ENCODE data around the gene TLL2.

The TLL2 gene

GRCh38 chr10:96470116-96470743, 43.5 kb downstream of the TLL2 start:
- in situ Hi-C loops (cut with MboI; ENCODE audit: low sequenced_read_pairs), result no loop called here

- in situ Hi-C loops (cut with MboI; ENCODE audit: low sequenced_read_pairs), result no loop called here
These were observed 44.9 kb downstream of the TLL2 start for GRCh38 chr10:96468845-96469244.

GRCh38 chr10:96465599-96465998, 48.1 kb downstream of the TLL2 start:
- in situ Hi-C loops (cut with MboI; ENCODE audit: low sequenced_read_pairs), result no loop called here

GRCh38 chr10:96463562-96463961, 50.2 kb downstream of the TLL2 start:
- in situ Hi-C loops (cut with MboI; ENCODE audit: low sequenced_read_pairs), result no loop called here

- in situ Hi-C loops (cut with MboI; ENCODE audit: low sequenced_read_pairs), result no loop called here
These were observed 51.0 kb downstream of the TLL2 start for GRCh38 chr10:96462606-96463151.

GRCh38 chr10:96460316-96460715, 53.4 kb downstream of the TLL2 start:
- in situ Hi-C loops (cut with MboI; ENCODE audit: low sequenced_read_pairs), result no loop called here

GRCh38 chr10:96457341-96457740, 56.4 kb downstream of the TLL2 start:
- in situ Hi-C loops (cut with MboI; ENCODE audit: low sequenced_read_pairs), result no loop called here

- in situ Hi-C loops (cut with MboI; ENCODE audit: low sequenced_read_pairs), result no loop called here
These were observed 57.4 kb downstream of the TLL2 start for GRCh38 chr10:96456296-96456840.

- in situ Hi-C loops (cut with MboI; ENCODE audit: low sequenced_read_pairs), result no loop called here
These were observed 59.7 kb downstream of the TLL2 start for GRCh38 chr10:96453856-96454583.

- in situ Hi-C loops (cut with MboI; ENCODE audit: low sequenced_read_pairs), result no loop called here
These were observed 61.1 kb downstream of the TLL2 start for GRCh38 chr10:96452494-96453153.

- in situ Hi-C loops (cut with MboI; ENCODE audit: low sequenced_read_pairs), result no loop called here
These were observed 63.1 kb downstream of the TLL2 start for GRCh38 chr10:96450529-96451207.

GRCh38 chr10:96448558-96448957, 65.2 kb downstream of the TLL2 start:
- in situ Hi-C loops (cut with MboI; ENCODE audit: low sequenced_read_pairs), result no loop called here

- in situ Hi-C loops (cut with MboI; ENCODE audit: low sequenced_read_pairs), result no loop called here
These were observed 65.7 kb downstream of the TLL2 start for GRCh38 chr10:96448021-96448457.

- in situ Hi-C loops (cut with MboI; ENCODE audit: low sequenced_read_pairs), result no loop called here
These were observed 66.6 kb downstream of the TLL2 start for GRCh38 chr10:96446966-96447596.

GRCh38 chr10:96441987-96442643, 71.6 kb downstream of the TLL2 start:
- in situ Hi-C loops (cut with MboI; ENCODE audit: low sequenced_read_pairs), result no loop called here

GRCh38 chr10:96441322-96441885, 72.3 kb downstream of the TLL2 start:
- in situ Hi-C loops (cut with MboI; ENCODE audit: low sequenced_read_pairs), result no loop called here

- in situ Hi-C loops (cut with MboI; ENCODE audit: low sequenced_read_pairs), result no loop called here
These were observed 73.1 kb downstream of the TLL2 start for GRCh38 chr10:96440361-96441292.

- in situ Hi-C loops (cut with MboI; ENCODE audit: low sequenced_read_pairs), result no loop called here
These were observed 74.0 kb downstream of the TLL2 start for GRCh38 chr10:96439725-96440124.

All from HL-60/S4 treated with phorbol 12-myristate 13-acetate at 8.2 ng/mL for 4 days and 3 days (cell line).